SK-N-SH (cell line): ENCODE data around the gene MSH4.
"Not testable (repeated sequence)": the region's sequence is repeated elsewhere in the genome, so short reads cannot be mapped to it uniquely, and the experiment has no call there.

Experiments
- EP300 ChIP-seq, 2 experiments: IDR thresholded peaks; 2 replicates each; pipeline versions ENCODE4 v1.4.0 to v1.6.1; 2012; ENCODE audit warnings: borderline replicate concordance in 1 of 2, low read depth in 1 of 2, low read length in 1 of 2
- GABPA ChIP-seq: IDR thresholded peaks from 2 replicates; pipeline ENCODE4 v1.4.0; 2012; ENCODE audit warnings: low read depth, mild to moderate bottlenecking
- JUND ChIP-seq: IDR thresholded peaks from 2 replicates; pipeline ENCODE4 v1.4.0; 2012
- MXI1 ChIP-seq: IDR thresholded peaks from 2 replicates; pipeline ENCODE4 v1.6.1; 2012; ENCODE audit warnings: mild to moderate bottlenecking, low read depth, low read length, improper control_type of control experiment
- NFIC ChIP-seq: IDR thresholded peaks from 2 replicates; pipeline ENCODE4 v1.4.0; 2012; ENCODE audit warnings: borderline replicate concordance
- POLR2AphosphoS5 ChIP-seq: IDR thresholded peaks from 2 replicates; pipeline ENCODE4 v1.6.1; 2012; ENCODE audit warnings: low read depth, low read length
- SIN3A ChIP-seq: IDR thresholded peaks from 2 replicates; pipeline ENCODE4 v1.6.1; 2012; ENCODE audit warnings: low read depth, mild to moderate bottlenecking, low read length, moderate library complexity, borderline replicate concordance
- SMC3 ChIP-seq: IDR thresholded peaks from 2 replicates; pipeline ENCODE4 v1.6.1; 2012; ENCODE audit warnings: low read depth, low read length, improper control_type of control experiment
- TF ChIP-seq, protein P1 (sequence below): fragments of 200-600 bp; sonication (generic); IDR thresholded peaks from 2 replicates; pipeline ENCODE4 v1.6.1; 2017; ENCODE audit warnings: antibody characterized with exemption, mild to moderate bottlenecking, moderate library complexity
- TF ChIP-seq, protein P2 (sequence below): IDR thresholded peaks from 2 replicates; pipeline ENCODE4 v1.4.0; 2012; ENCODE audit warnings: low read depth

DNA sequence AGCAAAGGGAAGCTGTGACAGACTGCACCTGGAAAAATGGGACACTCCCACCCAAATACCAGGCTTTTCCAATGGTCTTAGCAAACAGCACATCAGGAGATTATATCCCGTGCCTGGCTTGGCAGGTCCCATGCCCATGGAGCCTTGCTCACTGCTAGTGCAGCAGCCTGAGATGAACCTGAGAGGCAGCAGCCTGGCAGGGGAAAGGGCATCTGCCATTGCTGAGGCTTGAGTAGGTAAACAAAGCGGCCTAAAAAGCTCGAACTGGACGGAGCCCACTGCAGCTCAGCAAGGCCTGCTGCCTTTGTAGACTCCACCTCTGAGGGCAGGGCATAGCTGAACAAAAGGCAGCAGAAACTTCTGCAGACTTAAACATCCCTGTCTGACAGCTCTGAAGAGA lies 18.9 kb upstream of the MSH4 start:
- TF ChIP-seq, protein P1, sequence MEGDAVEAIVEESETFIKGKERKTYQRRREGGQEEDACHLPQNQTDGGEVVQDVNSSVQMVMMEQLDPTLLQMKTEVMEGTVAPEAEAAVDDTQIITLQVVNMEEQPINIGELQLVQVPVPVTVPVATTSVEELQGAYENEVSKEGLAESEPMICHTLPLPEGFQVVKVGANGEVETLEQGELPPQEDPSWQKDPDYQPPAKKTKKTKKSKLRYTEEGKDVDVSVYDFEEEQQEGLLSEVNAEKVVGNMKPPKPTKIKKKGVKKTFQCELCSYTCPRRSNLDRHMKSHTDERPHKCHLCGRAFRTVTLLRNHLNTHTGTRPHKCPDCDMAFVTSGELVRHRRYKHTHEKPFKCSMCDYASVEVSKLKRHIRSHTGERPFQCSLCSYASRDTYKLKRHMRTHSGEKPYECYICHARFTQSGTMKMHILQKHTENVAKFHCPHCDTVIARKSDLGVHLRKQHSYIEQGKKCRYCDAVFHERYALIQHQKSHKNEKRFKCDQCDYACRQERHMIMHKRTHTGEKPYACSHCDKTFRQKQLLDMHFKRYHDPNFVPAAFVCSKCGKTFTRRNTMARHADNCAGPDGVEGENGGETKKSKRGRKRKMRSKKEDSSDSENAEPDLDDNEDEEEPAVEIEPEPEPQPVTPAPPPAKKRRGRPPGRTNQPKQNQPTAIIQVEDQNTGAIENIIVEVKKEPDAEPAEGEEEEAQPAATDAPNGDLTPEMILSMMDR = not testable (repeated sequence)
- not testable (repeated sequence) for TF ChIP-seq SMC3; SIN3A; MXI1; NFIC; POLR2AphosphoS5; JUND; EP300 (IDR thresholded peaks at IDR 0.05; ENCODE audit: borderline replicate concordance in 1 of 2, low read depth in 1 of 2, low read length in 1 of 2); GABPA
- TF ChIP-seq, protein P2, sequence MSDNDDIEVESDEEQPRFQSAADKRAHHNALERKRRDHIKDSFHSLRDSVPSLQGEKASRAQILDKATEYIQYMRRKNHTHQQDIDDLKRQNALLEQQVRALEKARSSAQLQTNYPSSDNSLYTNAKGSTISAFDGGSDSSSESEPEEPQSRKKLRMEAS = not testable (repeated sequence)
